GM12801 (cell line): ENCODE measurements around the gene RAC3.

Experiments used
- TF ChIP-seq, protein P1 (sequence below): IDR thresholded peaks from one replicate; pipeline ENCODE4 v1.5.1; 2011; ENCODE audit warnings: control low read depth; ENCODE audit not compliant: insufficient read length; ENCODE audit errors: extremely low read depth

The RAC3 gene

DNA sequence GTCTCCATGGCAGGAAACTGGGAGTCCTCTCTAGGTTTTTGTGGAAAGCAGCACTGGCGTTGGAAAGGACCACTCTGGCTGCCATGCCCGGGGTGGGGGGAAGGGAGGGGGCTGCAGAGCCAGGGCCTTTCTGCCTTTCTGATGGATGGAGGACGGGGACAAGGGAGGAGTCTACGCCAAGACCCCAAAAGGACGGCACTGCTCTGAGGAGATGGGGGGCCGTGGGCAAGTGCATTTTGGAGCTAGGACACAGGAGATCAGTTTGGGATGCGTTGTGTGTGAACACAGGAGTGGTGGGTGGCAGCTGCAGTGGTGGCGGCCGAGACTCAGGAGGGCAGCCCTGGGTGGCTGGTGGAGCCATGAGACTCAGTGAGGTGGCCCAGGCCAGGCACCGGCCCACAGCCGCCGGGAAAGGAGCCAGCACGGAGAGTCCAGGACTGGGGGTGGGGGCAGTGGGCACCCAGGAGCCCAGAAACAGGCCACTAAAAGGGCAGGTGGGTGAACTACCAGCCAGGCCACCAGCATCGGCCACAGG is 10.8 kb upstream of the RAC3 start:
- TF ChIP-seq, protein P1, sequence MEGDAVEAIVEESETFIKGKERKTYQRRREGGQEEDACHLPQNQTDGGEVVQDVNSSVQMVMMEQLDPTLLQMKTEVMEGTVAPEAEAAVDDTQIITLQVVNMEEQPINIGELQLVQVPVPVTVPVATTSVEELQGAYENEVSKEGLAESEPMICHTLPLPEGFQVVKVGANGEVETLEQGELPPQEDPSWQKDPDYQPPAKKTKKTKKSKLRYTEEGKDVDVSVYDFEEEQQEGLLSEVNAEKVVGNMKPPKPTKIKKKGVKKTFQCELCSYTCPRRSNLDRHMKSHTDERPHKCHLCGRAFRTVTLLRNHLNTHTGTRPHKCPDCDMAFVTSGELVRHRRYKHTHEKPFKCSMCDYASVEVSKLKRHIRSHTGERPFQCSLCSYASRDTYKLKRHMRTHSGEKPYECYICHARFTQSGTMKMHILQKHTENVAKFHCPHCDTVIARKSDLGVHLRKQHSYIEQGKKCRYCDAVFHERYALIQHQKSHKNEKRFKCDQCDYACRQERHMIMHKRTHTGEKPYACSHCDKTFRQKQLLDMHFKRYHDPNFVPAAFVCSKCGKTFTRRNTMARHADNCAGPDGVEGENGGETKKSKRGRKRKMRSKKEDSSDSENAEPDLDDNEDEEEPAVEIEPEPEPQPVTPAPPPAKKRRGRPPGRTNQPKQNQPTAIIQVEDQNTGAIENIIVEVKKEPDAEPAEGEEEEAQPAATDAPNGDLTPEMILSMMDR: no peak

DNA sequence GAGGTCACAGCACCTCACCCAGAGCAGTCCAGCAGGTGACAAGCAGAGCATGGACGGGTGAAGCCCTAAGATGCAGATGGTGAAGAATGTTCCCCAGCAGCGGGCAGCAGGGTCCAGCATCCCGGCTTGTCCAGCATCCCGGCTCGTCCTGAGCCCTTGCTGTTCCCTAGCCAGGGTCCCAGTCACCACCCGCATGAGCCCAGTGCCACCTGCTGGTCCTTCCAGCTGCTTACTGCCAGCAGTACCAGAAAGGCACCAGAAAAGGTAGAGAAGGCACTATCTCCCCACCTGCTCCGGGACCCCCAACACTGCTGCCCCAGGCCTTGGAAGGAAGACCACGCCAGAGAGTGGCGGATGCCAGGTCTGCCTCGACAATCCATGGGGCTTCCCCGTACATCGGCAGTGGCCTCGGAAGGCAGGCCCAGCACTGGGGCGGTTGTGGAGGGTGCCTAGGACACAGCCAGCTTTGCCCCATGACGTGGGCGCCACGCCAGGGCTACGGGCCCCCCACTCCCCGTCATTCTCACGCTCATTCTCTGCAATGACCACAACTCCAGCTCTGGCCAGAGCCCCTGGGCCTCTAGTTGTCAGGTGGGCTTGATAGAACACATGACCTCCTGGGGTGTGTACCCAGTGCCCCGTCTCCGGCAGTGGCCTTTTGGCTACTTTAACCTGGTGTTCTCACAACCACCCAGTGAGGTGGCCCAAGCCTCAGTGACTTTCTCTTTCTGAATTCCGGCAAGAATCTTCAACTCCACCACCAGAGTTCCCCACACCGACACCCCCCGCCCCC is 10.2 kb upstream of the RAC3 start:
- TF ChIP-seq, protein P1: no peak

DNA sequence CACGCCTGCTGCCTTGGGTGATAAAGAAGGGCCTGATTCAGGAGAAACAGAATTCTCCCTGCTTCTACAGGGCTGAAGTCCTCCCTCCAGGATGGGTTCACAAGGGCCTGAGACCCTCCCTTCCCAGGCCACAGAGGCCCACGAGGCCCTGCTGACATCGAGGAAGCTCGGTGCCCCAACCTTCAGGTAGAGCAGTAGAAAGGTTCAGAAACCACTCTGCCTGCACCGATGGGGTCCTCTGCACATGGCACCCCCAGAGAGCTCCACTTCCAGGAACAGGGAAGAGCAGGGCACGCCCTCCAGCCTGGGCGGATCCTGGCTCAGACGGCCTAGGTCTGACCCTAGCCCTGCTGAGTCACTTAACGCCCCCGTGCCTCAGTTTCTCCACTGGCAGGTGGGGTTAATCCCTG is 9.6 kb upstream of the RAC3 start:
- TF ChIP-seq, protein P1: no peak

DNA sequence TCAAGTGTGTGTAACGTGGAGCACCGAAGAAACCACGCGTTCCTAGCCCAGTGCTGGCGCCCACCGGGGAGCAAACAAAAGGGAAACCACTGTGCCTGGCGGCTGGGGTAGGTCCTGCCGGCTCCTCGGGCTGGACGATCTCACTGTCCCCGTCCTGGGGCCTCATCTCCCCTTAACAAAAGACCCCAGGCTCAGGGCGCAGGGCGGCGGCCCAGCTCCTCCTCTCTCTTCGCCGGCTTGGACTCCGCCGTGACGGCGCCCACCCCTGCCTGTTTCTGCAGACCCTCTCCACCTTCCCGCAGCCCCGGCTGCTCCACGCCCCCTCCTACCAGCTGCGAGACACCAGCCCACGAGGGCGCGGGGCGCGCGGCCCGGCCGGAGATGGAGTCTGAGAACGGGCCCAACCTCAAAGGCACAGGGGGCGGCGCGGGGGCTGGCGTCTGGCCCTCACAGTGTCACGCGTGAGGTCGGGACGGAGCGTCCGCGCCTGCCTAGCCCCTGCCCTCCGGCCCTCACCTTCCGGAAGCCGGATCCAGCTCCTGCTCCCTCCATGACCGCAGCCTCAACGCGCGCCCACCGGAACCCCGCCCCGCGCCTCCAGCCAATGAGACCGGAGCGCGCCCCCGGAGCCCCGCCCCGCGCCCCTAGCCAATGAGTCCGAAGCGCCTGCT is 9.0 kb upstream of the RAC3 start, which contains the start of gene CENPX:
Gene CENPX, minus strand, starts transcription at position 569 of the 671 bp plus-strand sequence. Its CDS starts 17 bp downstream, at position 552.
- TF ChIP-seq, protein P1: no peak

DNA sequence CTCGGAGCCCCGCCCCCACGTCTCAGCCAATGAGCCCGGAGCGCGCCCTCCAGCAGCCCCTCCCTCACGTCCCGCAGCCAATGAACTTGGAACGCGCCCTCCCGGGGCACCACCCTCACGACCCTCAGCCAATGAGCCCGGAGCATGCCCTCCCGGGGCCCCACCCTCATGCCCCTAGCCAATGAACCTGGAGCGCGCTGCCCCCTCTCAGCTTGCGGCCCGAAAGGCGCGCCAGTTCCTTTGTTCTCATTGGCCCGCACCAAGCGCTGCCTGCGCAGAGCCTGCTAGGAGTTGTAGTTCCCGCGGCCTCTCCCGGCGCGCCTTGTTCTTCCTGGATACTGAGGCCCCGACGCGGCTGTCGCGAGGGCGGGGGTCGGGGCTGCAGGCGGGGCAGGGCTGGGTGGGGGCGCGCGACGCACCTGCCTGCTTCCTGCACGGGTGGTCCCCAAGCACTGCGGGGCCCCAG is 8.5 kb upstream of the RAC3 start, which contains the start of gene LRRC45:
Gene LRRC45, plus strand, starts transcription at position 325 of the 466 bp plus-strand sequence. CDS start 339 bp downstream, outside the sequence.
- TF ChIP-seq, protein P1: no peak

DNA sequence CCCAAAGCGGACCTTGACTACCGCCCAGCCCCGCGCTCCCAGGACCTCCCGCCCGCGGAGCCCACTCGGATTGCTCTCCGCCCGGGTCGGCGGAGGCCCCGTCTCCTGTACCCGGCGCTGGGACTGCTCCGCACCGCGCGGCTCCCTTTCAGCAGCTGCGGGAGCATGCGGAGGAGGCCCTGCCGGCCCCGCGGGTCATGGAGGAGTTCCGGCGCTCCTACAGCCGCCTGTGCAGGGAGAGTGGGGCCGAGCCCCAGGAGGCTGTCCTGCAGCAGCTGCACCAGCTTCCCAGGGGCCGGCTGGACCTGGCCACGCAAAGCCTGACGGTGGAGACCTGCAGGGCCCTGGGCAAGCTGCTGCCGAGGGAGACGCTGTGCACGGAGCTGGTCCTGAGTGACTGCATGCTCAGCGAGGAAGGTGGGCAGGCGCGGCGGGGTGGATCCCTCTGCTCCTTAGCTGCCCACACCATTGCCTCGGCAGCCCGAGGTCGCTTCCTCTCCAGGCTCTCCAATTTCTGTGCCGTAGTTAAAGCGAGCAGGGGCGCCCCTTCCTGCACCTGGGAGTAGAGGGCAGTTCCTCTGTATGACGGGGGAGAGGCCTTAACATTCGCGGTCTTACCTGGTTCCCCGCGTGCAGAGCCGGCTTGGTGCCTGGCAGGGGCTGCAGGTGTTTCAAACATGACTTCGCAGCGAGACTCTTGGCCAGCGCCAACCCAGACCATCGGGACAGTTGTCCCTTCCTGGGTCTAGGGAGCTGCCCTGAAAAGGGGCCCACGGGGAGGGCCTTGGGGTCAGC is 7.8 kb upstream of the RAC3 start:
- TF ChIP-seq, protein P1: no peak
